ENCODE data around the gene GADD45A.

DNA sequence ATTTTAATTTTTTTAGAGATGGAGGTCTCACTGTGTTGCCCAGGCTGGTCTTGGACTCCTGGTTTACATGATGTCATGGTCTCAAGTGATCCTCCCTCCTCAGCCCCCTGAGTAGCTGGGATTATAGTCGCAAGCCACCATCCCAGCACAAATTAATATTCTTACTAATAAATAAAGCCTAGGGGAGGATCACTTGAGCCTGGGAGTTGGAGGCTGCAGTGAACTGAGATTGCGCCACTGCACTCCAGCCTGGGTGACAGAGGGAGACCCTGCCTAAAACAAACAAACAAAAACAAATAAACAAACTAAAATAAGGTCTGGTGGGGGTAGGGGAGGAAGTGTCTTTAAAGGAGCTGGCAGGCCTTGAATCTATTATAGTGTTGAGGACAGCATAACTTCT lies 8.7 kb upstream of the GADD45A start:
- TF ChIP-seq POLR2A (IDR thresholded peaks at IDR 0.05) = no peak
- TF ChIP-seq, protein P1, sequence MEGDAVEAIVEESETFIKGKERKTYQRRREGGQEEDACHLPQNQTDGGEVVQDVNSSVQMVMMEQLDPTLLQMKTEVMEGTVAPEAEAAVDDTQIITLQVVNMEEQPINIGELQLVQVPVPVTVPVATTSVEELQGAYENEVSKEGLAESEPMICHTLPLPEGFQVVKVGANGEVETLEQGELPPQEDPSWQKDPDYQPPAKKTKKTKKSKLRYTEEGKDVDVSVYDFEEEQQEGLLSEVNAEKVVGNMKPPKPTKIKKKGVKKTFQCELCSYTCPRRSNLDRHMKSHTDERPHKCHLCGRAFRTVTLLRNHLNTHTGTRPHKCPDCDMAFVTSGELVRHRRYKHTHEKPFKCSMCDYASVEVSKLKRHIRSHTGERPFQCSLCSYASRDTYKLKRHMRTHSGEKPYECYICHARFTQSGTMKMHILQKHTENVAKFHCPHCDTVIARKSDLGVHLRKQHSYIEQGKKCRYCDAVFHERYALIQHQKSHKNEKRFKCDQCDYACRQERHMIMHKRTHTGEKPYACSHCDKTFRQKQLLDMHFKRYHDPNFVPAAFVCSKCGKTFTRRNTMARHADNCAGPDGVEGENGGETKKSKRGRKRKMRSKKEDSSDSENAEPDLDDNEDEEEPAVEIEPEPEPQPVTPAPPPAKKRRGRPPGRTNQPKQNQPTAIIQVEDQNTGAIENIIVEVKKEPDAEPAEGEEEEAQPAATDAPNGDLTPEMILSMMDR (IDR thresholded peaks at IDR 0.05) = no peak
